Suppressor macrophage (primary cell): Measurements from ENCODE around the gene BSN.

Experiments
- DNase-seq, 4 experiments: peaks; one replicate each; pipeline ENCODE4 v3.0.0-alpha.2; 2020 to 2022

Gene BSN

GRCh38 chr3:49630784-49631183 lies 76.5 kb downstream of the BSN start:
- no peak for DNase-seq

GRCh38 chr3:49634736-49635135 lies 80.5 kb downstream of the BSN start:
- no peak for DNase-seq

- no peak for DNase-seq
Measured at GRCh38 chr3:49636883-49637609, 82.8 kb downstream of the BSN start.

- DNase-seq: no peak
Measured at GRCh38 chr3:49638445-49638844, 84.2 kb downstream of the BSN start.

- DNase-seq: no peak
Measured at GRCh38 chr3:49639551-49639950, 85.3 kb downstream of the BSN start.

GRCh38 chr3:49641292-49641691 lies 87.0 kb downstream of the BSN start:
- no peak for DNase-seq

GRCh38 chr3:49641921-49642707 lies 87.8 kb downstream of the BSN start:
- DNase-seq: no peak

GRCh38 chr3:49642708-49643145 lies 88.5 kb downstream of the BSN start:
- DNase-seq: no peak

- DNase-seq: no peak
Measured at GRCh38 chr3:49644684-49645083, 90.4 kb downstream of the BSN start.

GRCh38 chr3:49646236-49646635 lies 92.0 kb downstream of the BSN start:
- DNase-seq: no peak

- no peak for DNase-seq
Measured at GRCh38 chr3:49647741-49648140, 93.5 kb downstream of the BSN start.

GRCh38 chr3:49648354-49649019 lies 94.2 kb downstream of the BSN start:
- no peak for DNase-seq

- no peak for DNase-seq
Measured at GRCh38 chr3:49649576-49649975, 95.3 kb downstream of the BSN start.

GRCh38 chr3:49650177-49650576 lies 95.9 kb downstream of the BSN start:
- DNase-seq: no peak

GRCh38 chr3:49650637-49651036 lies 96.4 kb downstream of the BSN start:
- no peak for DNase-seq

- DNase-seq: no peak
Measured at GRCh38 chr3:49652218-49652902, 98.1 kb downstream of the BSN start.

- DNase-seq: no peak
Measured at GRCh38 chr3:49652903-49653415, 98.7 kb downstream of the BSN start.

GRCh38 chr3:49653621-49654020 lies 99.3 kb downstream of the BSN start:
- no peak for DNase-seq

GRCh38 chr3:49654176-49654825 lies 100.0 kb downstream of the BSN start:
- no peak for DNase-seq

GRCh38 chr3:49654955-49655556 lies 100.8 kb downstream of the BSN start:
- no peak for DNase-seq

GRCh38 chr3:49655731-49656285 lies 101.5 kb downstream of the BSN start:
- DNase-seq: no peak
